GM21737 (cell line): ENCODE results near the gene RFC1.

Source experiments
- ATAC-seq: cut with Tn5 transposase; IDR thresholded peaks from one replicate; pipeline ENCODE4 v1.9.1; 2021; ENCODE audit warnings: mild to moderate bottlenecking, moderate library complexity; ENCODE audit not compliant: unreplicated experiment

RFC1 gene

DNA sequence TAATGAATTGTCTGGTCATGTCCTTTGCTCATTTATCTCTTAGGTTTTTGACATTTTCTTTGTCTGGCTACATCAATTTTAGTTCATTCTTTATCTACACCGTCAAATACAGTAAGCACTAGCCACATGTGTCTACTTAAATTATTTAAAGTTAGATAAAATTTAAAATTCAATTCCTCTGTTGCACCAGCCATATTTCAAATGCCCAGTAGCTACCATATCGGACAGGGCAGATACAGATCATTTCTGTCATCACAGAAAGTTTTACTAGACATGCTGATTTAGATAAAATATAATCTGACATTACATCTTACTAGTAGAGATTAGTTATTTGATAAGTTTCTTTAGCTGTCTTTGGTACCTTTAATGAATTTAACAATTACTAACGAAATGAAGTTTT, 122.7 kb downstream of the RFC1 start:
- ATAC-seq = no peak
